ENCODE data around the gene CDK19.
A peak's percentile ranks its signal among the peaks of the same experiment; 100 is the strongest.

Gene CDK19

GRCh38 chr6:110656492-110656891 lies 158.8 kb downstream of the CDK19 start:
- no peak for TF ChIP-seq CTCF (IDR thresholded peaks at IDR 0.05; ENCODE audit: poor library complexity, severe bottlenecking)
- ATAC-seq (ENCODE audit: low read depth): peak; percentile 43; the same call in 2 of the 3 replicates
- H3K4me3 ChIP-seq (ENCODE audit: severe bottlenecking): no peak overlapping the region
- no peak overlapping the region for H3K27ac ChIP-seq (ENCODE audit: poor library complexity, severe bottlenecking)
- no peaks in the 10 kb centered on the region for H3K36me3 ChIP-seq (ENCODE audit: low read depth)
- H3K4me1 ChIP-seq (ENCODE audit: insufficient read depth, poor library complexity, severe bottlenecking): peaks cover 26% of the 10 kb centered on the region
- no peak for DNase-seq (ENCODE audit: low spot score)
- no peaks in the 10 kb centered on the region for H3K9me3 ChIP-seq (ENCODE audit: severe bottlenecking)
- no peaks in the 10 kb centered on the region for H3K27me3 ChIP-seq (ENCODE audit: insufficient read depth, poor library complexity, severe bottlenecking)

- Histone ChIP-seq H3K4me3 (ENCODE audit: severe bottlenecking) (no peak overlapping the region), H3K27me3 (ENCODE audit: insufficient read depth, poor library complexity, severe bottlenecking) (no peaks in the 10 kb centered on the region), H3K27ac (ENCODE audit: poor library complexity, severe bottlenecking) (no peak overlapping the region), H3K9me3 (ENCODE audit: severe bottlenecking) (no peaks in the 10 kb centered on the region), H3K4me1 (ENCODE audit: insufficient read depth, poor library complexity, severe bottlenecking) (peaks cover 21% of the 10 kb centered on the region), H3K36me3 (ENCODE audit: low read depth) (no peaks in the 10 kb centered on the region)
- TF ChIP-seq CTCF (IDR thresholded peaks at IDR 0.05; ENCODE audit: poor library complexity, severe bottlenecking): no peak
- DNase-seq (ENCODE audit: low spot score) (no peak), ATAC-seq (ENCODE audit: low read depth) (no peak)
These were observed 159.4 kb downstream of the CDK19 start for GRCh38 chr6:110655821-110656220.

DNA sequence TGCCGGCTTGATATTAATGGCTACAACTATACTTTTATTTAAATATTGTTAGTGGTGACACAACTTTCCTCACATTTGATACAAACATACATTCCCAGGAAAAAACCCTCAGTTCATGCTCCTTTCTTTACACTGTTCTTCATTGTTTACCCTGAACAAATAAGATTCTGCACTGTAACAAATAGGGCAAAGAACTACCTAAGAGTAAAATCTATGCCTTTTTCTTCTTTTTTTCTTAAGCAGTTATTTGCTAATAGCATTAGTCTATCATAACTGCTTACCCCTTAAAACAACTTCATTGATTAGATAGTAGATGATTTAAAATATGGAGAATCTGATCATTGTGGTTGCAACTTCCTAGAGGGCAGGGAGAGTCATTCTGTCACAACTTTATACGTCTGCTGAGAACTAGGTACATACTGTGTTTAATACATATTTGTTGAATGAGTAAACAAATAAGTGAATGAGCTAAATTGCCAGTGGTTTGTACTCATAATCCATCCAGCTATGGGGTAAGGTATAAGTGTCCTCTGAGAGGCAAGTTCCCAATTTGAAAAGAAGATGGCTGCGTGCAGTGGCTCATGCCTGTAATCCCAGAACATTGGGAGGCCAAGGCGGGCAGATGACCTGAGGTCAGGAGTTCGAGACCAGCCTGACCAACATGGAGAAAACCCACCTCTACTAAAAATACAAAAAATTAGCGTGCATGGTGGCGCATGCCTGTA lies 161.0 kb downstream of the CDK19 start:
- Histone ChIP-seq H3K27ac (ENCODE audit: poor library complexity, severe bottlenecking) (no peak overlapping the region), H3K27me3 (ENCODE audit: insufficient read depth, poor library complexity, severe bottlenecking) (no peaks in the 10 kb centered on the region), H3K36me3 (ENCODE audit: low read depth) (no peaks in the 10 kb centered on the region), H3K9me3 (ENCODE audit: severe bottlenecking) (no peaks in the 10 kb centered on the region), H3K4me1 (ENCODE audit: insufficient read depth, poor library complexity, severe bottlenecking) (peaks cover 21% of the 10 kb centered on the region), H3K4me3 (ENCODE audit: severe bottlenecking) (no peak overlapping the region)
- DNase-seq (ENCODE audit: low spot score): no peak
- TF ChIP-seq CTCF (IDR thresholded peaks at IDR 0.05; ENCODE audit: poor library complexity, severe bottlenecking): no peak
- peak; percentile 84 for ATAC-seq (ENCODE audit: low read depth)

DNA sequence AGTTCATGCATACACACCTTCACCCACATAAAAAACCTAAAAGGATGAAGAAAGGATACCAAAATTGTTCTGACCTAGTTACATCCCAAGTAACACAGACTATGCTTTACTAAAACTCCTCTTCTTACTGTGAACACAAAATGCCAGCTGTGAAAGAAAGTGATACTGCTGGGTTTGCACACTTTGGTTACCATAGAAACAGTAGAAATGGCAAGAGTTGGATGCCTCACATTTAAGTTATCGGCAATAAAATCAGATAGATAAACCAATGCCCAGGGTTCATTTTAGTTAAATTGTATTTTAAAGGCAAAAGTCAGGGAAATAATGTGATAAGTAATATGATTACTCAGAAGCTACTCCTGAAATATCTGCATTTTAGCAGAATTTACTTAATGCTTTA lies 161.9 kb downstream of the CDK19 start:
- Histone ChIP-seq H3K4me1 (ENCODE audit: insufficient read depth, poor library complexity, severe bottlenecking) (peaks cover 21% of the 10 kb centered on the region), H3K27me3 (ENCODE audit: insufficient read depth, poor library complexity, severe bottlenecking) (no peaks in the 10 kb centered on the region), H3K9me3 (ENCODE audit: severe bottlenecking) (no peaks in the 10 kb centered on the region), H3K4me3 (ENCODE audit: severe bottlenecking) (no peak overlapping the region), H3K27ac (ENCODE audit: poor library complexity, severe bottlenecking) (no peak overlapping the region), H3K36me3 (ENCODE audit: low read depth) (no peaks in the 10 kb centered on the region)
- TF ChIP-seq CTCF (IDR thresholded peaks at IDR 0.05; ENCODE audit: poor library complexity, severe bottlenecking): no peak
- DNase-seq (ENCODE audit: low spot score): no peak
- no peak for ATAC-seq (ENCODE audit: low read depth)

GRCh38 chr6:110652520-110652919 lies 162.7 kb downstream of the CDK19 start:
- ATAC-seq (ENCODE audit: low read depth) (no peak), DNase-seq (ENCODE audit: low spot score) (no peak)
- Histone ChIP-seq H3K9me3 (ENCODE audit: severe bottlenecking) (no peaks in the 10 kb centered on the region), H3K4me3 (ENCODE audit: severe bottlenecking) (no peak overlapping the region), H3K4me1 (ENCODE audit: insufficient read depth, poor library complexity, severe bottlenecking) (peaks cover 21% of the 10 kb centered on the region), H3K36me3 (ENCODE audit: low read depth) (no peaks in the 10 kb centered on the region), H3K27me3 (ENCODE audit: insufficient read depth, poor library complexity, severe bottlenecking) (no peaks in the 10 kb centered on the region), H3K27ac (ENCODE audit: poor library complexity, severe bottlenecking) (no peak overlapping the region)
- TF ChIP-seq CTCF (IDR thresholded peaks at IDR 0.05; ENCODE audit: poor library complexity, severe bottlenecking): no peak
